Measurements from ENCODE around the gene SRC.

The SRC gene

GRCh38 chr20:37436527-37437186 is 90.7 kb downstream of the SRC start:
- no peak for DNase-seq

- DNase-seq = no peak
These were observed 91.7 kb downstream of the SRC start for GRCh38 chr20:37437676-37438075.

- no peak for DNase-seq
These were observed 92.7 kb downstream of the SRC start for GRCh38 chr20:37438464-37439222.

GRCh38 chr20:37439223-37439933 is 93.4 kb downstream of the SRC start:
- DNase-seq = no peak

GRCh38 chr20:37441023-37441422 is 95.1 kb downstream of the SRC start:
- no peak for DNase-seq

- no peak for DNase-seq
These were observed 96.6 kb downstream of the SRC start for GRCh38 chr20:37442547-37442946.

GRCh38 chr20:37442986-37443385 is 97.0 kb downstream of the SRC start:
- no peak for DNase-seq

GRCh38 chr20:37443596-37443995 is 97.7 kb downstream of the SRC start:
- no peak for DNase-seq

- DNase-seq = no peak
These were observed 99.1 kb downstream of the SRC start for GRCh38 chr20:37445041-37445440.

- no peak for DNase-seq
These were observed 100.5 kb downstream of the SRC start for GRCh38 chr20:37446286-37447032.

- DNase-seq = no peak
These were observed 101.7 kb downstream of the SRC start for GRCh38 chr20:37447688-37448087.

GRCh38 chr20:37449276-37449675 is 103.3 kb downstream of the SRC start:
- DNase-seq = no peak

GRCh38 chr20:37450344-37450743 is 104.4 kb downstream of the SRC start:
- DNase-seq = no peak

- DNase-seq = no peak
These were observed 105.7 kb downstream of the SRC start for GRCh38 chr20:37451616-37452015.

GRCh38 chr20:37452236-37452635 is 106.3 kb downstream of the SRC start:
- no peak for DNase-seq

GRCh38 chr20:37453288-37453687 is 107.3 kb downstream of the SRC start:
- DNase-seq = no peak

- DNase-seq = no peak
These were observed 107.9 kb downstream of the SRC start for GRCh38 chr20:37453836-37454235.

GRCh38 chr20:37454636-37455385 is 108.9 kb downstream of the SRC start:
- no peak for DNase-seq

Data from hippocampal formation (tissue), 2 donors.